GM12873 (cell line): ENCODE results near the gene MMD.

Experiments
- CTCF ChIP-seq: IDR thresholded peaks from 2 replicates; pipeline ENCODE4 v1.5.1; 2012; ENCODE audit warnings: low read depth, mild to moderate bottlenecking, moderate library complexity, low read length, control low read depth; ENCODE audit not compliant: insufficient read depth; ENCODE audit errors: missing control alignments

MMD gene

GRCh38 chr17:55343900-55344513 is 77.6 kb downstream of the MMD start:
- no peak for TF ChIP-seq CTCF

- no peak for TF ChIP-seq CTCF
Measured at GRCh38 chr17:55342800-55343585, 78.6 kb downstream of the MMD start.
